A673 (cell line): Measurements from ENCODE around the gene LTBP4.

Experiments
- CTCF ChIP-seq: fragments of 300-800, 200-600 bp; sonication (generic); conservative IDR thresholded peaks from 2 replicates; pipeline ENCODE4 v1.5.1; 2017; ENCODE audit warnings: low read depth, mild to moderate bottlenecking, antibody characterized with exemption, low read length, moderate library complexity, mixed read lengths
- EZH2 ChIP-seq: fragments of 200-600 bp; sonication (generic); IDR thresholded peaks from 2 replicates; pipeline ENCODE4 v1.6.1; 2017; ENCODE audit warnings: borderline replicate concordance, low read depth, mild to moderate bottlenecking, mixed read lengths, antibody characterized with exemption, low read length; ENCODE audit not compliant: poor library complexity, severe bottlenecking

GRCh38 chr19:40616178-40616577 is 15.0 kb downstream of the LTBP4 start:
- TF ChIP-seq CTCF (no peak), EZH2 (no peak)
